DLD1 (cell line): Measurements from ENCODE around the gene SLC6A11.

Source experiments
- in situ Hi-C: cut with HindIII; loops from 2 replicates; pipeline ENCODE4 v1.10.0; 2017; ENCODE audit warnings: low sequenced_read_pairs

The SLC6A11 gene

GRCh38 chr3:10949197-10949596, 133.2 kb downstream of the SLC6A11 start:
- in situ Hi-C loops: no loop called here

GRCh38 chr3:10950476-10951294, 134.7 kb downstream of the SLC6A11 start:
- in situ Hi-C loops: loop anchor here (10.0 kb wide), 1 partner anchor 94 kb away; no protein-coding TSS in a partner anchor

GRCh38 chr3:10951295-10951926, 135.4 kb downstream of the SLC6A11 start:
- in situ Hi-C loops: loop anchor here (10.0 kb wide), 1 partner anchor 93 kb away; no protein-coding TSS in a partner anchor

GRCh38 chr3:10952525-10952924, 136.5 kb downstream of the SLC6A11 start:
- in situ Hi-C loops: loop anchor here (10.0 kb wide), 1 partner anchor 92 kb away; no protein-coding TSS in a partner anchor

- in situ Hi-C loops: loop anchor here (10.0 kb wide), 1 partner anchor 90 kb away; no protein-coding TSS in a partner anchor
Measured at GRCh38 chr3:10954740-10955139, 138.7 kb downstream of the SLC6A11 start.

DNA sequence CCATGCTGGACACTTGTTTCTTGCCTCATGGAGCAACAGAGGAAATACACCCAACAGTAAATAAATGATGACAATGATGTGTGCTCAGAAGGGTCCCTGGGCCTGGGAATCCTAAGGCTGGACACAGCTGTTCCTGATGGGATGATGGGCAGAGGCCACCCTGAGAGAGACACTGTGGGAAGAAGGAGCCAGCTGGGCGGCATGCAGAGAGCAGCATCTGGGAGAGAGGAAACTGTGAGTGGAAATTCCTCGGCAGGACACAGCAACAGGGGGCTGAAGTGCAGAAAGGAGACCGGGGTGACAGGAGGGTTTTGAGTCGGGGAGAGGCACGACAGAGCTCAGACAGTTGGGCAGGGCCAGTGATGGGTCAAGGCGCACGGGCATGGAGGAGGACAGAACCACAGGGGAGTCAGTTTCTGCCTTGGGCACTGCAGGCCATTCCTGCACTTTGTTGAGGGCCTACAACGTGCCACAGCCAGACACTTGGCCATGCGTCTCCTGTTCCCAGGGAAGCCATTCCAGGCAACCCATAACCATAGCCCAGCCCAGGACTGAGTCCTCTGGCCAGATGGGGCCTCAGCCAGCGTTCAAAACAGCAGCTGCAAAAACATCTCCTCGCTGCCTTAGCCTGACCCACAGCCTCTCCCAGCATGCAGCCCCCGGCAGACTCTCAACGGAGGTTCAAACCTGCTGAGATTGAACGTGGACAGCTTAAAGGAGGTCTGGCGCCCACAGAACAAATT, 139.9 kb downstream of the SLC6A11 start:
- in situ Hi-C loops: loop anchor here (10.0 kb wide), 1 partner anchor 89 kb away; no protein-coding TSS in a partner anchor

GRCh38 chr3:10956531-10956930, 140.5 kb downstream of the SLC6A11 start:
- in situ Hi-C loops: loop anchor here (10.0 kb wide), 1 partner anchor 88 kb away; no protein-coding TSS in a partner anchor

DNA sequence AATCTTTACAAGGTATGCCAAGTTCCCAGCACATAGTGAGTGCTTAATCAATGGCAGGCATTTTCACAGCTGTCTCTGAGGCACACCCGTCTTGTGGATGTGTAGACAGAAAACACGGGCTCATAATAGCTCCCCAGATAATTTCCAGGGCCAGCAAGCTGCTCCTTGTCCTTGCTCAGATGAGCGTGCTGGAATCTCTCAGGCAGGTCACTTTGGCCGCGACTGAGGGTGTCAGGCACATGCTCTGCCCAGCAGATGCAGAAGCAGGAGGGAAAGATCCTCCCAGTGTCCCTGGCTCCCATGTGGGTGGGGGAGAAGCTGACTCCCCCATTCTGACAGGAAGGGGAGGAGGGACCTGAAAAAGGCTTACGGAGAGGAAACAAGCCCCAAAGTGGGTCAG, 141.0 kb downstream of the SLC6A11 start:
- in situ Hi-C loops: loop anchor here (10.0 kb wide), 1 partner anchor 88 kb away; no protein-coding TSS in a partner anchor

DNA sequence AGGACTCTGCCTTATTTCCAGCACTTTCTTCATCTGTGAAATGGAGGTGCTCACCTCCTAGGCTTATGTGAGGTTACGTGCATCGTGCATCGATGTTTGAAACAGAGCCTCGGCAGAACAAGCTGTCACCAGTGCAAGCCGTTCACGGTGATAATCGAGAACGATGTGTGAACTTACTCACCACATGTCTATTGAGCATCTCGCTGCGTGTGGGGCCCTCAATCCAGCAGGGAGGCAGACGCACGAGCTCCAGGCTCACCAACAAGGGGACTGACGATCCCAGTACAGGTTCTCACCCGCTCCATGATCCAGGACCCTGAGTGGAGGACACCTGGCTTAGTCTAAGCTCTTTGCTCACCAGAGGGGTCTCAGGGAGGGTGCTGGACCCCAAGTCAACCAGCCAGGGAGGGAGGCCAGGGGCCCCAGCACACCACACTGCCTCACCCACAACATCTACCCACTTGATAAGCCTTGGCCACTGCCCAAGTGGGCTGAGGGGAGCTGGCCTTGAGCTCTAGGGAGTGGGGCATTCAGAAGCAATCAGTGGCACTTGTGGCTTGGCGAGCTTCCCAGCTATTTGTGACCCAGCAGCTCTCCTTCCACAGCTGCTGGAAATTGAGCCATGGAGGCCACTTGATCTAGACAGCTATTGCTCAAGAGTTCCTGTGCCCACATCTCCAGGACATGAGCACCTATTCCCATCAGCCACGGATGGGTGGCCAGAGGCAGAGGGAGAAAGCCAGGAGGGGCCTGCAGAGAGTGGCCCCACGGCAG, 142.1 kb downstream of the SLC6A11 start:
- in situ Hi-C loops: loop anchor here (10.0 kb wide), 1 partner anchor 87 kb away; no protein-coding TSS in a partner anchor

DNA sequence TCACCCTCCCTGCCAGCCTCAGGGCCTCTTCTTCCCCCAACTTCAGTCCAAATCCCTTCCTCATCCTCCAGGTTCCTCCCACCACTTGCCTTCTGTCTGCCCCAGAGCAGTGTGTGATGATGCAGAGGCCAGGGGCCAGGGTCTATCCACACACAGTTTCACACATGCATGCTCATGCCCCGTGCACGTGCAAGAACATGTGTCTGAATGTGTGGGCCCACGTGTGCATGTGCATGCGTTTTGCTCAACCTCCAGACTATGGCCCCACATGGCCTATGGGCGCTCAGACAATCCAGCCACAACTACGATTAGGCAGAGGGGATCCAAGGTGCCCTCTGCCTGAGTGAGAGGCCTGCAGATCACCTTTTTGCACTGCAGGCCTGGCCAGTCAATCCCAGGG, 144.2 kb downstream of the SLC6A11 start:
- in situ Hi-C loops: no loop called here

DNA sequence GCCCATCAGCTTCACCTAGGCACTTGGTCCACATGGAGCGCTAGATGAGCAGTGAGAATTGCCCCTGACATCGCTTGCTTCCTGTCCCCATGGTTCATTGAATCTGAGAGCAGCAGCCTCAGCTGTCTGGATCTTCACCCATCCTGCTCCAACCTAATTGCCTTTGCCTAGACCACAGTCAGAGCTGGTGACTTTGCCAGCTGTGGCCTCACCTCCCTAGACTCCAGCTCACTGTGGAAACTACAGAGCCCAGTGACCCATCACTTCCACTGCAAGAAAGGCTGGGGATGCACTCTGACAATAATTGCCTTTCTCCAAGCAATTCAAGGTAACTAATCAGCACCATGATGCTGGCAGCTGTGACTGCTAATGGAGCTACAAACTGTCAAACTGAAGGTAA, 145.9 kb downstream of the SLC6A11 start:
- in situ Hi-C loops: no loop called here

DNA sequence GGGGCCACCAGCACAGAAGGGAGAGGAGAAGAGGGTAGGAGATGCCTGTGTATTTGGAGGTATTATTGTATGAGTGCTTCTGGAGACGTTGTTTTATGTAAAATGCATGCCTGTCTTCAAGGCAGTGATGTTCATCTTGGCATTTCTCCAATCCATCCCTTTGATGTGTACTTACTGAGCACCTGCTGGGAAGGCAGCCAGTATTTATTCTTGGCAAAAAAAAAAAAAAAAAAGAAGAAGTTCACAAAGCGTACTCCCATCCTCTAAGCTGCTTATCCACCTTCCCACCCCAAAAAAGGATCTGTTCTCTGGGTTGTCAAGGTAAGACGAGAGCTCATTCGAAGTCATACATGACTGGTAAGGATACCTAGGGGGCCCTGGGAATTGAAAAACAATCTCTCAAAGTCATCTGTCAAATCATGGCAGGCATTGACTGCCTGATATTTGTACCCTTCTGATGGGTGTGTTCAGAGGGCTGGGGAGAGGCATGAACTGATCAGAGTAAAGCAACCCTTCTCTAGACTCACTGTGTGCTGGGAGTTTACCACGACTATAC, 146.5 kb downstream of the SLC6A11 start:
- in situ Hi-C loops: no loop called here

GRCh38 chr3:10964537-10965167, 148.6 kb downstream of the SLC6A11 start:
- in situ Hi-C loops: no loop called here

DNA sequence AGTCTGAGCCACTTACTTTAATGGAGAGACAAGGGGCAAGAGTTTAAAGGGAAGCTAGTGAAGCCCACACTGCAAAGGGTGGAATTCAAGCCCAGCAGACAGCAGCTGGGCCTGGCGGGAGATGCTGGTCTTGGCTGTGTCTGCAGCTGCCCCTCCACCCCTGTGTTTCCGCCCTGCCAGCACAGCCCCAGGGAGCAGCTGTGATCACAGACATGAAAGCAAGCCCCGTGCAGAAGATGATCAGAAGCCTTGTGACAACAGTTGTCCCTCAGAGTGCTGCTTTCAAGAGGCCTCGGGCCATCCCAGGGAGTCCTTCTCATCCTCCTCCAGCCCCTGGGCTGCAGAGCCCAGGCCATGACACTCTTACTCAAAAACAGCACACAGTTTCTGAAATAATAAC, 152.4 kb downstream of the SLC6A11 start:
- in situ Hi-C loops: no loop called here

- in situ Hi-C loops: no loop called here
Measured at GRCh38 chr3:10970306-10970960, 154.4 kb downstream of the SLC6A11 start.

DNA sequence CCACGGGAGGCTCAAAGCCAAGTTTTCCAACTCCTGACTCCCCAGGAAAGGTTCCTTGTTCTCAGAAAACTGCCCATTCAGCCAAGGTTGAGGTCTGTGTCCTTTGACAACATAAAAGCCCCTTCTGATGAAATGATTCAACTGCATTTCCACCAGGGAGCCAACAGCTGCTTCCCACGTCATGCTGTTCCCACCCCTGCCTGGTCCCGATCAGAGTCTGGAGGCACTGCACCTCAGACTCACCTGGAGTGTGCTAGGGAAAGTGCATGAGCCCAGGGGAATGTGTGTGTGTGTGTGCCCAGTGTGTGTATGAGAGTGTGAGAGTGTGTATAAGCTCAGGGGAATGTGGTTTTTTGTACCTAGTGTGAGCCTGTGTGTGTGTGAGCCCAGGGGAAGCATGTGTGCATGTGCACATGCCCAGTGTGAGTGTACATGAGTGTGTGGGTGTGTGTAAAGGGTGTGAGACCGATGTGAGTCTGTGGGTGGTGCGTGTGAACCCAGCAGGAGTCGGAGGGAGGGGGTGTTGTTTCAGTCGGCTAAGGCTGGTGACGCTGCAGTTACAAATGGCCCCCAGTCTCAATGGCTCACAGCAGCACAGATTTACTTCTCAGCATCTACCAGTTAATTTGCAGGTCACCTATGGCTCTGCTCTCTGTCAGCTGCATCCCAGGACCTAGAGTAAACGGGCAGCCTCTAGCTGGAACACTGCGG, 156.2 kb downstream of the SLC6A11 start:
- in situ Hi-C loops: no loop called here

GRCh38 chr3:10973046-10973595, 157.1 kb downstream of the SLC6A11 start:
- in situ Hi-C loops: no loop called here

- in situ Hi-C loops: no loop called here
Measured at GRCh38 chr3:10974131-10974530, 158.1 kb downstream of the SLC6A11 start.
